MM.1S (cell line): ENCODE results near the gene C21orf91.

Experiments
- CTCF ChIP-seq: fragments of 300-600 bp; sonication (generic); IDR thresholded peaks from 2 replicates; pipeline ENCODE4 v1.5.1; 2016; ENCODE audit warnings: antibody characterized with exemption, low read length, mixed read lengths
- EZH2 ChIP-seq: fragments of 300-600 bp; sonication (generic); optimal IDR thresholded peaks from 2 replicates; pipeline ENCODE3; 2017; ENCODE audit warnings: low read depth, mild to moderate bottlenecking, antibody characterized with exemption, low read length, mixed read lengths

GRCh38 chr21:17742181-17742580 is 77.0 kb downstream of the C21orf91 start:
- TF ChIP-seq EZH2 = no peak
- TF ChIP-seq CTCF = no peak
